GM10248 (cell line): ENCODE data around the gene ZBED2.

Experiments used
- CTCF ChIA-PET: fragments of 300-600 bp; sonication (Branson Sonifier 250); formaldehyde crosslinking; extraction: SDS; loops from one replicate; lab custom pipeline; 2021; ENCODE audit warnings: antibody characterized with exemption; lab: Yijun Ruan, JAX
- POLR2A ChIA-PET: fragments of 350-650 bp; sonication (Branson Sonifier 250); formaldehyde crosslinking; extraction: SDS; loops from one replicate; lab custom pipeline; 2020; ENCODE audit warnings: antibody characterized with exemption; lab: Yijun Ruan, JAX
- DNase-seq: peaks from one replicate; pipeline ENCODE4 v3.0.0; 2012; ENCODE audit errors: extremely low spot score
- TF ChIP-seq, protein P1 (sequence below): IDR thresholded peaks from 2 replicates; pipeline ENCODE4 v1.5.1; 2012; ENCODE audit warnings: mild to moderate bottlenecking, low read depth; ENCODE audit errors: extremely low read depth, missing control alignments, control extremely low read depth

The ZBED2 gene

DNA sequence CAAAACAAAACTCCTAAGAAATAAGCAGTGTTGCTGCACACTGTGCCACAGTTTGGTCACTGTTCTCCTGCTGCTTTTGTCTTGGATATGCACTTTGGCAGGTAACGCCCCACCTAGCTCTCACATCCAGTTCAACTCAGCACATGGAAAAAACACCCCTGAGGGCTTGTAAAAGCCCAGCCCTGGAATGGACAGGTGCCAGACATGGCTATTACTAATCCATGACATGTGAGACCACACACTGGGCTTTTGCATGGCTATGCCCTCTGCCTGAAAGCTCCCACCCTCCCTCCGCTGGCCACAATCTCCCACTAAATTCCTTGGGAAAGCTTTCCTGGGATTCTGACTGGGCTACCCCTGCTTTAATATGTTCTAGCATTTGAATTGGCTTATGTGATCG is 24.7 kb upstream of the ZBED2 start:
- POLR2A ChIA-PET = no interaction called here
- DNase-seq = no peak
- CTCF ChIA-PET = interaction anchor here (1.3 to 4.4 kb wide), 4 partner anchors 9 to 49 kb away, joined by 3 to 31 read pairs (median 4); no protein-coding TSS in a partner anchor
- TF ChIP-seq, protein P1, sequence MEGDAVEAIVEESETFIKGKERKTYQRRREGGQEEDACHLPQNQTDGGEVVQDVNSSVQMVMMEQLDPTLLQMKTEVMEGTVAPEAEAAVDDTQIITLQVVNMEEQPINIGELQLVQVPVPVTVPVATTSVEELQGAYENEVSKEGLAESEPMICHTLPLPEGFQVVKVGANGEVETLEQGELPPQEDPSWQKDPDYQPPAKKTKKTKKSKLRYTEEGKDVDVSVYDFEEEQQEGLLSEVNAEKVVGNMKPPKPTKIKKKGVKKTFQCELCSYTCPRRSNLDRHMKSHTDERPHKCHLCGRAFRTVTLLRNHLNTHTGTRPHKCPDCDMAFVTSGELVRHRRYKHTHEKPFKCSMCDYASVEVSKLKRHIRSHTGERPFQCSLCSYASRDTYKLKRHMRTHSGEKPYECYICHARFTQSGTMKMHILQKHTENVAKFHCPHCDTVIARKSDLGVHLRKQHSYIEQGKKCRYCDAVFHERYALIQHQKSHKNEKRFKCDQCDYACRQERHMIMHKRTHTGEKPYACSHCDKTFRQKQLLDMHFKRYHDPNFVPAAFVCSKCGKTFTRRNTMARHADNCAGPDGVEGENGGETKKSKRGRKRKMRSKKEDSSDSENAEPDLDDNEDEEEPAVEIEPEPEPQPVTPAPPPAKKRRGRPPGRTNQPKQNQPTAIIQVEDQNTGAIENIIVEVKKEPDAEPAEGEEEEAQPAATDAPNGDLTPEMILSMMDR = no peak

DNA sequence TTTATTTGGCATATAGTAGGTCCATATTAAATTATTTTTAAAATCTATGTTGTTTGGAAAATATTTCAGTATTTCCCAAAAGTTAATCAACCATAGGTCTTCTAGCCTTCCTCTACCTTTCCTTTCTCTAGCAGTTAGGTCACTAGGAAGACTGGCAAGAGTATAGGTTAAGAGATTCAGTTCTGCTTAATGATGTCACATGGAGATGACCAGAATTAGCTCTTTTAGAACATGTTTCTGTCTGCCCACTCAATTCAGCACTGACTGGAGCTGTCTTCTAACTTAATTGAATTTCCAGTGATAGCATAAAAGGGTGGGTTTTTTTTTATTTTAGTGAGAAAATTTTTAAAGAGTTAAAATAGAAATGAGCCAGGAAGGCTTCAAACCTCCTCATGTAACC is 23.8 kb upstream of the ZBED2 start:
- no peak for DNase-seq
- ChIA-PET POLR2A (no interaction called here), CTCF (interaction anchor here (1.2 to 4.4 kb wide), 5 partner anchors 8 to 79 kb away, joined by 3 to 31 read pairs (median 3); no protein-coding TSS in a partner anchor)
- TF ChIP-seq, protein P1 = no peak

DNA sequence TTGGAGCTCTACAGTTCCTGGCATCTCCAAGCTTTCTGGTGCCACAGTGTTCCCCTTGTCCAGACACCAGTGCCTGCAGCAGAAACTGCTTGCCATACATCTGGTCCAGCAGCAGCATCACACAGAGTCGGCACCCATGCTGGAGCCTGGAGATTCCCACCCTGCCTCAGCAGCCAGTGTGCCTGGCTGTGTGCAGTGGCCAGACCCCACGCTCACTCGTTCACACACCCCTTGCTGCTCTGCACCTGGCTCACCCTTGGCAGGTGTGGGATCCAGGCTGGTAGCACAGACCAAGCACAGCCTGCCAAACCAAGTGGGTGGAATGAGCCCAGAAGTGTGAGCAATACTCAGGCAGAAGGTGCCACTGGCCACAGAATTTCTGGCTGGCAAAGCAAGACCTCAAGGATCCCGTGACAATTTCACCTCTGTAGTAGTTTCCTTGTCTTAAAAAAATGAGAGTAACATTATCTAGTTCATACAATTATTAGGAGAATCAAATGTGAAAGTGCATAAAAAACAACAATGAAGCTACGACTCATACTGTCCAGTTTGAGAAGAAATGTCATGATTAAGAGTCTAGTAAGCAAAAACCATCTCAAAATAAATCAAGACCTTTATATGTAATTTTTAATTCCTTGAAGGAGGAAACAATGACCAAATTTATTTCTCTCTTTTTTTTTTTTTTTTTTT is 22.9 kb upstream of the ZBED2 start:
- ChIA-PET CTCF (interaction anchor here (0.9 to 4.4 kb wide), 6 partner anchors 7 to 78 kb away, joined by 3 to 31 read pairs (median 4); no protein-coding TSS in a partner anchor), POLR2A (interaction anchor here (0.7 kb wide), 1 partner anchor 490 kb away, joined by 7 read pairs; no protein-coding TSS in a partner anchor)
- TF ChIP-seq, protein P1 = no peak
- no peak for DNase-seq

DNA sequence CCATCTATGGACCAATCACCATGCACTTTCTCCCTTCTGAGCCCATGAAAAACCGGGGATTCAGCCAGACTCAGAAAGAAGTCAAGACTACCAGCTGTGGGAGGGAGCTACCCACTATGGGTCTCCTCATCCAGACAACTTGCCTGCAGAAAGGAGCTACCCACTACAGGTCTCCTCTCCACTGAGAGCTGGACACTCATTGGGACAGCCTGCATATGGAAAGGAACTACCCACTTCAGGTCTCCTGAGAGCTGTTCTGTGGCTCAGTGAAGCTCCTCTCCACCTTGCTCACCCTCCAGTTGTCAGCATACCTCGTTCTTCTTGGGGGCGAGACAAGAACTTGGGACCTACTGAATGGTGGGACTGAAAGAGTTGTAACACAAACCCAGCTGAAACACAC is 22.3 kb upstream of the ZBED2 start:
- CTCF ChIA-PET = interaction anchor here (0.9 to 4.4 kb wide), 4 partner anchors 15 to 60 kb away, joined by 3 to 31 read pairs (median 4); no protein-coding TSS in a partner anchor
- TF ChIP-seq, protein P1 = no peak
- POLR2A ChIA-PET = no interaction called here
- no peak for DNase-seq

DNA sequence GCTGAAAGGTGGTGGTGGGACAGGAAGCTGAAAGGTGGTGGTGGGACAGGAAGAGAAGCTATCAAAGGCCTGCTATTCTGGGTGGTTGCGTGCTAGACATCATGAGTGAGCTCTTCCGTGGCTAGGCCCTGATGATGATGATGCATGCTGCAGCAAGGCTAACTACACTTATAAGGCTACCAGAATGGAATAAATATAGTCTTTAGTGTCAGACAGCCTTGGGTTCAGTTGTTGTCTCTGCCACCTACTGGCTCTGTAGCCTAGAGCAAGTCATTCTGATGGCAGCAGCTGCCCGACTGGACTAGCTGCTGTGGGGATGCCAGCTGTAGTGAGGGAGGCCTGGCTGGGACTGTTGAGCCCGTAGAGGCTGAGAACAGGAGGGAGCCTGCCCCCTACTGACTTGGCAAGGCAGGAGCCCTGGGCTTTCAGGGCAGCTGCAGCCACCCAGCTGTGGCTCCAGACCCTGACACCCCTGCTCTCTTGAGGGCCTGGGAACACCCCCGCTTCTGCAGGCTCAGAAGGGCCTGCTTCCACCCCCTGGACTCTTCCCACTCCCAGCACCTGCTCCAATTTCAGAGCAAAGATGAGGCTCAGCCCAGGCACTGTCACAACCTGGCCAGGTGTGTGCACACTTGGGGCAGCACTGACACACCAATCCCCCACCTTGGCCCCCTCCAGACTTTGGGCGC is 21.4 kb upstream of the ZBED2 start:
- TF ChIP-seq, protein P1 = no peak
- CTCF ChIA-PET = interaction anchor here (1.2 to 4.4 kb wide), 6 partner anchors 15 to 51 kb away, joined by 3 to 31 read pairs (median 4); no protein-coding TSS in a partner anchor
- peak; percentile 29 for DNase-seq
- POLR2A ChIA-PET = no interaction called here

DNA sequence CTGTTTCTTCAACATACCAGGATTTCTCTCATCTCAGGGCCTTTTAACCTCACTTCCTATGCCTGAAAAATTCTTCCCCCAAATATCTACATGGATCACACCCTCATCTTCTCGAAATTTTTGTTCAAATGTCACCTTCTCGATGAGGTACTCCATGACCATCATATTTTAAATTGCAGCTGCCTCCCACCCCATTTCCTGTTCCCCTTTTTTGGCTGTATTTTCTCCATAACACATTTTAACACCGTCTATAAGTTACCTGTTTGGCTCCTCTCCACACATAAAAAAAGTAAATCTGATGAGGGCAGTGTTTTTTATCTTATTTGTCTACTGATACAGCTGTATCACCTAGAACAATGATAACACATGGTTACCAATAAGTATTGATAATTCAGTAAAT is 20.7 kb upstream of the ZBED2 start:
- no peak for DNase-seq
- TF ChIP-seq, protein P1 = no peak
- CTCF ChIA-PET = interaction anchor here (1.2 to 4.4 kb wide), 5 partner anchors 14 to 52 kb away, joined by 3 to 31 read pairs (median 3); no protein-coding TSS in a partner anchor
- POLR2A ChIA-PET = no interaction called here
